ENCODE results near the gene PSME3.

DNA sequence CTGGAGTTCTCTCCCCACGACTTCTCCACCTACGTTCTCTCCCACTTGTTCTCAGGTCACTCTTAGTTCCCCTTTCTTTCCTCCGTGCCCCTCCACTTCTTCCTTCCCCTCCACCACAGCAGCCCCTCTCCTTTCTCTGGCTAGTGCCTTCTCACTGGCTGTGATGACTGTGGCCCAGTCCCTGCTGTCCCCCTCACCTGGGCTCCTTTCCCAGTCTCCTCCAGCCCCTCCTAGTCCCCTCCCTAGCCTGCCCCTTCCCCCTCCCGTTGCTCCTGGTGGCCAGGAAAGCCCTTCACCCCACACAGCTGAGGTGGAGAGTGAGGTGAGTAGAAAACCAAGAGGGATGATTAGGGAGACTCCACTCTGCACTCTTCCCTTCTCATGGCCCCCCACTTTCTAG lies 38.1 kb upstream of the PSME3 start:
- TF ChIP-seq, protein P1, sequence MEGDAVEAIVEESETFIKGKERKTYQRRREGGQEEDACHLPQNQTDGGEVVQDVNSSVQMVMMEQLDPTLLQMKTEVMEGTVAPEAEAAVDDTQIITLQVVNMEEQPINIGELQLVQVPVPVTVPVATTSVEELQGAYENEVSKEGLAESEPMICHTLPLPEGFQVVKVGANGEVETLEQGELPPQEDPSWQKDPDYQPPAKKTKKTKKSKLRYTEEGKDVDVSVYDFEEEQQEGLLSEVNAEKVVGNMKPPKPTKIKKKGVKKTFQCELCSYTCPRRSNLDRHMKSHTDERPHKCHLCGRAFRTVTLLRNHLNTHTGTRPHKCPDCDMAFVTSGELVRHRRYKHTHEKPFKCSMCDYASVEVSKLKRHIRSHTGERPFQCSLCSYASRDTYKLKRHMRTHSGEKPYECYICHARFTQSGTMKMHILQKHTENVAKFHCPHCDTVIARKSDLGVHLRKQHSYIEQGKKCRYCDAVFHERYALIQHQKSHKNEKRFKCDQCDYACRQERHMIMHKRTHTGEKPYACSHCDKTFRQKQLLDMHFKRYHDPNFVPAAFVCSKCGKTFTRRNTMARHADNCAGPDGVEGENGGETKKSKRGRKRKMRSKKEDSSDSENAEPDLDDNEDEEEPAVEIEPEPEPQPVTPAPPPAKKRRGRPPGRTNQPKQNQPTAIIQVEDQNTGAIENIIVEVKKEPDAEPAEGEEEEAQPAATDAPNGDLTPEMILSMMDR (IDR thresholded peaks at IDR 0.05), result no peak
- TF ChIP-seq POLR2A (IDR thresholded peaks at IDR 0.05), result no peak

Measured in heart left ventricle (tissue), 13 donors.